HEK293 (cell line): ENCODE measurements around the gene PERM1.

ENCODE experiments used
- BCL11A ChIP-seq: fragments of 450-650 bp; formaldehyde crosslinking; IDR thresholded peaks from 2 replicates; pipeline ENCODE4 v1.5.1; 2016; ENCODE audit warnings: low read depth, missing biosample characterization, missing genetic modification characterization
- EGR2 ChIP-seq: fragments of 450-650 bp; formaldehyde crosslinking; IDR thresholded peaks from 2 replicates; pipeline ENCODE4 v1.5.1; 2016; ENCODE audit warnings: low read depth, missing biosample characterization, missing genetic modification characterization
- HOXC10 ChIP-seq: sonication (generic); formaldehyde crosslinking; IDR thresholded peaks from 2 replicates; pipeline ENCODE4 v1.8.1; 2023; ENCODE audit warnings: mild to moderate bottlenecking, missing genetic modification reagents
- KLF1 ChIP-seq: fragments of 450-650 bp; formaldehyde crosslinking; IDR thresholded peaks from 2 replicates; pipeline ENCODE4 v1.5.1; 2016; ENCODE audit warnings: missing biosample characterization, missing genetic modification characterization
- MZF1 ChIP-seq: fragments of 450-650 bp; formaldehyde crosslinking; IDR thresholded peaks from 2 replicates; pipeline ENCODE4 v1.5.1; 2017; ENCODE audit warnings: missing biosample characterization, missing genetic modification characterization, borderline replicate concordance
- OVOL3 ChIP-seq: fragments of 450-650 bp; formaldehyde crosslinking; IDR thresholded peaks from 2 replicates; pipeline ENCODE4 v1.5.1; 2016; ENCODE audit warnings: missing biosample characterization, missing genetic modification characterization
- SETDB1 ChIP-seq: IDR thresholded peaks from one replicate; pipeline ENCODE4 v1.6.1; 2017; ENCODE audit warnings: mild to moderate bottlenecking, low read length, moderate library complexity, mixed read lengths; ENCODE audit not compliant: insufficient read length
- SP7 ChIP-seq: fragments of 450-650 bp; formaldehyde crosslinking; IDR thresholded peaks from 2 replicates; pipeline ENCODE4 v1.5.1; 2016; ENCODE audit warnings: missing biosample characterization, missing genetic modification characterization
- TRIM28 ChIP-seq: IDR thresholded peaks from 2 replicates; pipeline ENCODE4 v1.6.1; 2011; ENCODE audit warnings: low read length, control low read depth, borderline replicate concordance
- WT1 ChIP-seq: fragments of 450-650 bp; formaldehyde crosslinking; IDR thresholded peaks from 2 replicates; pipeline ENCODE4 v1.5.1; 2016; ENCODE audit warnings: missing biosample characterization, missing genetic modification characterization
- YY1 ChIP-seq: fragments of 450-650 bp; formaldehyde crosslinking; IDR thresholded peaks from 2 replicates; pipeline ENCODE4 v1.5.1; 2018; ENCODE audit warnings: missing biosample characterization, missing genetic modification characterization
- ZFHX2 ChIP-seq: fragments of 450-650 bp; formaldehyde crosslinking; conservative IDR thresholded peaks from 2 replicates; pipeline ENCODE4 v1.5.1; 2016; ENCODE audit warnings: missing biosample characterization, missing genetic modification characterization
- ZIC2 ChIP-seq: fragments of 450-650 bp; formaldehyde crosslinking; IDR thresholded peaks from 2 replicates; pipeline ENCODE4 v1.5.1; 2016; ENCODE audit warnings: missing biosample characterization, missing genetic modification characterization
- ZNF10 ChIP-seq: fragments of 450-650 bp; formaldehyde crosslinking; IDR thresholded peaks from 2 replicates; pipeline ENCODE4 v1.5.1; 2017; ENCODE audit warnings: missing biosample characterization, missing genetic modification characterization
- ZNF133 ChIP-seq: fragments of 450-650 bp; formaldehyde crosslinking; IDR thresholded peaks from 2 replicates; pipeline ENCODE4 v1.5.1; 2016; ENCODE audit warnings: missing biosample characterization, missing genetic modification characterization
- ZNF169 ChIP-seq: fragments of 450-650 bp; formaldehyde crosslinking; IDR thresholded peaks from 2 replicates; pipeline ENCODE4 v1.5.1; 2016; ENCODE audit warnings: missing biosample characterization, missing genetic modification characterization
- ZNF223 ChIP-seq: fragments of 450-650 bp; formaldehyde crosslinking; IDR thresholded peaks from 2 replicates; pipeline ENCODE4 v1.5.1; 2016; ENCODE audit warnings: missing biosample characterization, missing genetic modification characterization
- ZNF23 ChIP-seq: fragments of 450-650 bp; formaldehyde crosslinking; IDR thresholded peaks from 2 replicates; pipeline ENCODE4 v1.5.1; 2016; ENCODE audit warnings: missing biosample characterization, missing genetic modification characterization, borderline replicate concordance
- ZNF248 ChIP-seq: fragments of 450-650 bp; formaldehyde crosslinking; IDR thresholded peaks from 2 replicates; pipeline ENCODE4 v1.5.1; 2017; ENCODE audit warnings: missing biosample characterization, missing genetic modification characterization
- ZNF324 ChIP-seq: fragments of 450-650 bp; formaldehyde crosslinking; IDR thresholded peaks from 2 replicates; pipeline ENCODE4 v1.5.1; 2016; ENCODE audit warnings: missing biosample characterization, missing genetic modification characterization
- ZNF341 ChIP-seq: fragments of 450-650 bp; formaldehyde crosslinking; IDR thresholded peaks from 2 replicates; pipeline ENCODE4; 2016; ENCODE audit warnings: low read depth, missing biosample characterization, missing genetic modification characterization
- ZNF350 ChIP-seq: fragments of 450-650 bp; formaldehyde crosslinking; IDR thresholded peaks from 2 replicates; pipeline ENCODE4 v1.5.0; 2017; ENCODE audit warnings: missing biosample characterization, mild to moderate bottlenecking, missing genetic modification characterization
- ZNF366 ChIP-seq: fragments of 450-650 bp; formaldehyde crosslinking; conservative IDR thresholded peaks from 2 replicates; pipeline ENCODE4 v1.5.1; 2016; ENCODE audit warnings: missing biosample characterization, missing genetic modification characterization
- ZNF423 ChIP-seq: fragments of 450-650 bp; formaldehyde crosslinking; IDR thresholded peaks from 2 replicates; pipeline ENCODE4 v1.5.1; 2016; ENCODE audit warnings: missing biosample characterization, missing genetic modification characterization
- ZNF596 ChIP-seq: fragments of 450-650 bp; IDR thresholded peaks from 2 replicates; pipeline ENCODE4 v1.5.0; 2018; ENCODE audit warnings: missing biosample characterization, mild to moderate bottlenecking, missing genetic modification characterization, moderate library complexity
- ZNF600 ChIP-seq: fragments of 450-650 bp; formaldehyde crosslinking; IDR thresholded peaks from 2 replicates; pipeline ENCODE4 v1.5.1; 2016; ENCODE audit warnings: missing biosample characterization, missing genetic modification characterization
- ZNF610 ChIP-seq: fragments of 450-650 bp; formaldehyde crosslinking; IDR thresholded peaks from 2 replicates; pipeline ENCODE4 v1.5.1; 2016; ENCODE audit warnings: missing biosample characterization, missing genetic modification characterization, borderline replicate concordance
- ZNF624 ChIP-seq: fragments of 450-650 bp; formaldehyde crosslinking; IDR thresholded peaks from 2 replicates; pipeline ENCODE4 v1.5.1; 2017; ENCODE audit warnings: missing biosample characterization, missing genetic modification characterization
- ZNF629 ChIP-seq: fragments of 450-650 bp; formaldehyde crosslinking; IDR thresholded peaks from 2 replicates; pipeline ENCODE4 v1.5.1; 2017; ENCODE audit warnings: missing biosample characterization, missing genetic modification characterization
- ZNF654 ChIP-seq: fragments of 450-650 bp; formaldehyde crosslinking; IDR thresholded peaks from 2 replicates; pipeline ENCODE4 v1.5.1; 2016; ENCODE audit warnings: low read depth, missing biosample characterization, missing genetic modification characterization
- ZNF660 ChIP-seq: fragments of 450-650 bp; IDR thresholded peaks from 2 replicates; pipeline ENCODE4 v1.5.1; 2018; ENCODE audit warnings: missing biosample characterization, mild to moderate bottlenecking, missing genetic modification characterization
- ZNF677 ChIP-seq: fragments of 450-650 bp; IDR thresholded peaks from 2 replicates; pipeline ENCODE4 v1.5.0; 2018; ENCODE audit warnings: missing biosample characterization, mild to moderate bottlenecking, missing genetic modification characterization, moderate library complexity
- ZNF747 ChIP-seq: fragments of 450-650 bp; formaldehyde crosslinking; IDR thresholded peaks from 2 replicates; pipeline ENCODE4 v1.5.1; 2016; ENCODE audit warnings: missing biosample characterization, missing genetic modification characterization
- ZNF76 ChIP-seq: fragments of 450-650 bp; formaldehyde crosslinking; IDR thresholded peaks from 2 replicates; pipeline ENCODE4; 2016; ENCODE audit warnings: low read depth, missing biosample characterization, missing genetic modification characterization, borderline replicate concordance
- ZNF785 ChIP-seq: fragments of 450-650 bp; formaldehyde crosslinking; IDR thresholded peaks from 2 replicates; pipeline ENCODE4 v1.5.1; 2016; ENCODE audit warnings: missing biosample characterization, missing genetic modification characterization
- ZNF843 ChIP-seq: fragments of 450-650 bp; formaldehyde crosslinking; IDR thresholded peaks from 2 replicates; pipeline ENCODE4 v1.5.1; 2016; ENCODE audit warnings: missing biosample characterization, missing genetic modification characterization
- TF ChIP-seq, protein P1 (sequence below): fragments of 450-650 bp; formaldehyde crosslinking; IDR thresholded peaks from 2 replicates; pipeline ENCODE4 v1.5.1; 2017; ENCODE audit warnings: missing biosample characterization, missing genetic modification characterization
- TF ChIP-seq, protein P2 (sequence below): fragments of 450-650 bp; formaldehyde crosslinking; IDR thresholded peaks from 2 replicates; pipeline ENCODE4 v1.5.1; 2016; ENCODE audit warnings: missing biosample characterization, missing genetic modification characterization
- TF ChIP-seq, protein P3 (sequence below): fragments of 450-650 bp; formaldehyde crosslinking; IDR thresholded peaks from 2 replicates; pipeline ENCODE4 v1.5.1; 2016; ENCODE audit warnings: missing biosample characterization, missing genetic modification characterization

Gene PERM1

DNA sequence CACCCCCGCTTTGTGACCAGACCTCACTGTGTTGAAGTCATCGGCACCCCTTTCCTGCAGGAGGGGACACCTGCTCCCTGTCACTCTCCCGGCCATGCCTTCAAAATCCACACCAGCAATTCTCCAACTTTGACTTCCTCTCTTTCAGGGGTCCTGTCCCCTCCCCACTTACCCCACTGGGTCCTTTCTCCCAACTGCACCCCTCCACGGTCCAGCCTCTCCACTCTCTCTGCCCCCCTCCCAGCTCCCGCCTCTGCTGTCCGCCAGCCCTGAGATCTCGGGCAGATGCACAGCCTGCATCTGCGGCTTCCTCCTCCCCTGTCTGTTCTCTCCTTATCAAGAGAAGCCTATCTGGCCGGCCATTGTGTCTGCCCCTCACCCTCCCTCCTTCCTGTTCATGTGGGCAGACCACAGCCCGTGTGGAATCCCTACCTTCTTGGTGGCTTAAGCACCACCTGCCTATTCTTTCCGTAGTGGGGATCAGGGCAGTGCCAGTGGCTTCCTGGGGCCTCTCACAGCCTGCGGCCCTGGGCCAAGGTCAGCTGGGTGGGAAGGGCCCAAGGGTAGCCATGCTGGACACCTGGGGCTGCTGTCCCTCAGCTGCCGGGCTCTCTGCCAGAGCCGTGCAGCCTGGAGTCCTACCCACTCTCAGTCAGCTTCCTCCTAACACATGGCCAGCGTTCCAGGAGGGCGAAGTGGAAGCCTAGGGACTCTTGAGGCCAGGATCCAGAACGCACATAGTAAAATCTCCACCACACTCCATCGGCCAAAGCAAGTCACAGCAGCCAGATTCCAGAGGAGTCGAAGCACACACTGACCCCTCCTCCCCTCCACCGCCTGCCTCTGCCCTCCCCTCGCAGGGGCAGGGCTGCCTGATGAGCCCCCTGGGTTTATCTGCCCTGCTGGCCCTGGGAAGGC lies 23.1 kb upstream of the PERM1 start (continued):
- 0 out of 2 replicates have a peak, but pooled peaks have one; percentile 6 for TF ChIP-seq BCL11A
- no peak for TF ChIP-seq ZNF624
- TF ChIP-seq, protein P1, sequence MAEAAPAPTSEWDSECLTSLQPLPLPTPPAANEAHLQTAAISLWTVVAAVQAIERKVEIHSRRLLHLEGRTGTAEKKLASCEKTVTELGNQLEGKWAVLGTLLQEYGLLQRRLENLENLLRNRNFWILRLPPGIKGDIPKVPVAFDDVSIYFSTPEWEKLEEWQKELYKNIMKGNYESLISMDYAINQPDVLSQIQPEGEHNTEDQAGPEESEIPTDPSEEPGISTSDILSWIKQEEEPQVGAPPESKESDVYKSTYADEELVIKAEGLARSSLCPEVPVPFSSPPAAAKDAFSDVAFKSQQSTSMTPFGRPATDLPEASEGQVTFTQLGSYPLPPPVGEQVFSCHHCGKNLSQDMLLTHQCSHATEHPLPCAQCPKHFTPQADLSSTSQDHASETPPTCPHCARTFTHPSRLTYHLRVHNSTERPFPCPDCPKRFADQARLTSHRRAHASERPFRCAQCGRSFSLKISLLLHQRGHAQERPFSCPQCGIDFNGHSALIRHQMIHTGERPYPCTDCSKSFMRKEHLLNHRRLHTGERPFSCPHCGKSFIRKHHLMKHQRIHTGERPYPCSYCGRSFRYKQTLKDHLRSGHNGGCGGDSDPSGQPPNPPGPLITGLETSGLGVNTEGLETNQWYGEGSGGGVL (tag by site-specific recombination), result no peak
- TF ChIP-seq ZNF596 (tag by site-specific recombination), result no peak
- TF ChIP-seq OVOL3 (tag by site-specific recombination), result no peak
- no peak for TF ChIP-seq HOXC10
- TF ChIP-seq, protein P2, sequence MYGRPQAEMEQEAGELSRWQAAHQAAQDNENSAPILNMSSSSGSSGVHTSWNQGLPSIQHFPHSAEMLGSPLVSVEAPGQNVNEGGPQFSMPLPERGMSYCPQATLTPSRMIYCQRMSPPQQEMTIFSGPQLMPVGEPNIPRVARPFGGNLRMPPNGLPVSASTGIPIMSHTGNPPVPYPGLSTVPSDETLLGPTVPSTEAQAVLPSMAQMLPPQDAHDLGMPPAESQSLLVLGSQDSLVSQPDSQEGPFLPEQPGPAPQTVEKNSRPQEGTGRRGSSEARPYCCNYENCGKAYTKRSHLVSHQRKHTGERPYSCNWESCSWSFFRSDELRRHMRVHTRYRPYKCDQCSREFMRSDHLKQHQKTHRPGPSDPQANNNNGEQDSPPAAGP (tag by site-specific recombination), result peak; percentile 14; the same call in 1 of the 2 replicates
- TF ChIP-seq KLF1 (tag by site-specific recombination), result peak; percentile 5; the same call in 1 of the 2 replicates
- TF ChIP-seq ZFHX2 (tag by site-specific recombination), result peak; percentile 53
- peak; percentile 9; the same call in 1 of the 2 replicates for TF ChIP-seq ZNF843 (tag by site-specific recombination)
- 0 out of 2 replicates have a peak, but pooled peaks have one; percentile 15 for TF ChIP-seq EGR2
- TF ChIP-seq ZNF324 (tag by site-specific recombination), result no peak
- TF ChIP-seq ZNF654 (tag by site-specific recombination), result no peak
- no peak; the same call in 1 of the 2 replicates for TF ChIP-seq WT1 (tag by site-specific recombination)
- no peak for TF ChIP-seq ZNF248 (tag by site-specific recombination)
- TF ChIP-seq ZNF341 (tag by site-specific recombination), result peak; percentile 90
- no peak for TF ChIP-seq ZNF747 (tag by site-specific recombination)
- TF ChIP-seq ZNF223 (tag by site-specific recombination), result no peak
- TF ChIP-seq ZNF366 (tag by site-specific recombination), result 0 out of 2 replicates have a peak, but pooled peaks have one; percentile 17
- no peak for TF ChIP-seq ZNF133 (tag by site-specific recombination)
- TF ChIP-seq ZNF629 (tag by site-specific recombination), result no peak
- TF ChIP-seq, protein P3, sequence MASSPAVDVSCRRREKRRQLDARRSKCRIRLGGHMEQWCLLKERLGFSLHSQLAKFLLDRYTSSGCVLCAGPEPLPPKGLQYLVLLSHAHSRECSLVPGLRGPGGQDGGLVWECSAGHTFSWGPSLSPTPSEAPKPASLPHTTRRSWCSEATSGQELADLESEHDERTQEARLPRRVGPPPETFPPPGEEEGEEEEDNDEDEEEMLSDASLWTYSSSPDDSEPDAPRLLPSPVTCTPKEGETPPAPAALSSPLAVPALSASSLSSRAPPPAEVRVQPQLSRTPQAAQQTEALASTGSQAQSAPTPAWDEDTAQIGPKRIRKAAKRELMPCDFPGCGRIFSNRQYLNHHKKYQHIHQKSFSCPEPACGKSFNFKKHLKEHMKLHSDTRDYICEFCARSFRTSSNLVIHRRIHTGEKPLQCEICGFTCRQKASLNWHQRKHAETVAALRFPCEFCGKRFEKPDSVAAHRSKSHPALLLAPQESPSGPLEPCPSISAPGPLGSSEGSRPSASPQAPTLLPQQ (tag by site-specific recombination), result no peak
- TF ChIP-seq MZF1 (tag by site-specific recombination), result no peak
- no peak for TF ChIP-seq ZNF610 (tag by site-specific recombination)
- no peak for TF ChIP-seq ZNF23
- TF ChIP-seq ZNF10, result no peak
- TF ChIP-seq ZIC2, result peak; percentile 73
- TF ChIP-seq ZNF785 (tag by site-specific recombination), result no peak
- TF ChIP-seq ZNF423 (tag by site-specific recombination), result 0 out of 2 replicates have a peak, but pooled peaks have one; percentile 13
- peak; percentile 34; the same call in 1 of the 2 replicates for TF ChIP-seq SP7 (tag by site-specific recombination)
- TF ChIP-seq SETDB1, result no peak
- TF ChIP-seq ZNF600, result peak; percentile 96
- no peak for TF ChIP-seq ZNF350 (tag by site-specific recombination)
- no peak for TF ChIP-seq ZNF169 (tag by site-specific recombination)
- TF ChIP-seq ZNF677 (tag by site-specific recombination), result no peak
- TF ChIP-seq ZNF660 (tag by site-specific recombination), result no peak
- TF ChIP-seq ZNF76 (tag by site-specific recombination), result no peak
- 0 out of 2 replicates have a peak, but pooled peaks have one; percentile 35 for TF ChIP-seq YY1 (tag by site-specific recombination)
- TF ChIP-seq TRIM28, result no peak
